ENCODE measurements around the gene DARS1. TPM values are rescaled to one million over a fixed set of nuclear protein-coding genes. Genes with fewer than 3 reads are reported as not detected.

Gene DARS1
- total and polyA plus RNA-seq, 2 experiments from 2014 or later = 115 to 148 TPM

GRCh38 chr2:136032192-136032591, 46.8 kb upstream of the DARS1 start:
- H3F3A ChIP-seq (replicated peaks; ENCODE audit: low read depth) = no peaks in the 10 kb centered on the region
- Mint-ChIP-seq H3K4me1 (peaks cover 5% of the 10 kb centered on the region; the same call in 2 of the 3 replicates), H3K9me3 (no peaks in the 10 kb centered on the region), H3K27me3 (ENCODE audit: insufficient read depth, low read depth, poor library complexity) (no peaks in the 10 kb centered on the region), H3K27ac (no peak overlapping the region), H3K4me3 (no peak overlapping the region), H3K36me3 (ENCODE audit: low read depth) (no peaks in the 10 kb centered on the region)
- H4K20me1 ChIP-seq (replicated peaks; ENCODE audit: insufficient read depth) = no peaks in the 10 kb centered on the region
- no peaks in the 10 kb centered on the region for H3K36me3 ChIP-seq (ENCODE audit: insufficient read depth)
- ATAC-seq (no peak), DNase-seq (ENCODE audit: low spot score) (no peak)
- H3K4me1 ChIP-seq (ENCODE audit: insufficient read depth) = peaks cover 5% of the 10 kb centered on the region
- H3K79me2 ChIP-seq (replicated peaks; ENCODE audit: insufficient read depth) = no peaks in the 10 kb centered on the region
- H3K4me3 ChIP-seq = no peak overlapping the region
- TF ChIP-seq JUNB (IDR thresholded peaks at IDR 0.05; ENCODE audit: unreplicated experiment) (no peak), ZNF114 (CRISPR knock-in tag; IDR thresholded peaks at IDR 0.05) (no peak), NANOG (IDR thresholded peaks at IDR 0.05; ENCODE audit: borderline replicate concordance) (no peak), REST (IDR thresholded peaks at IDR 0.05; ENCODE audit: unreplicated experiment) (no peak), EZH2 (IDR thresholded peaks at IDR 0.05; ENCODE audit: low read depth, unreplicated experiment) (no peak), ZNF462 (CRISPR knock-in tag; IDR thresholded peaks at IDR 0.05) (no peak), CREB1 (CRISPR knock-in tag; IDR thresholded peaks at IDR 0.05; ENCODE audit: low read depth) (no peak), ETS1 (IDR thresholded peaks at IDR 0.05) (no peak), EZH2phosphoT487 (IDR thresholded peaks at IDR 0.05; ENCODE audit: unreplicated experiment) (no peak), POLR2AphosphoS5 (IDR thresholded peaks at IDR 0.05; ENCODE audit: low read depth) (no peak)
- no peak overlapping the region for H3K27ac ChIP-seq (ENCODE audit: low read depth)
- 0 out of 2 replicates have a peak, but pooled peaks cover 5% of the 10 kb centered on the region for H3K9me2 ChIP-seq (ENCODE audit: insufficient read depth)
- H2AFZ ChIP-seq = no peak overlapping the region
- no peaks in the 10 kb centered on the region for H3K27me3 ChIP-seq (ENCODE audit: insufficient read depth)
- H3K4me2 ChIP-seq = no peak overlapping the region

All from GM23338 (cell line).